Measurements from ENCODE around the gene STARD10.

STARD10 gene

GRCh38 chr11:72793425-72794367 lies at the start of gene STARD10:
Gene STARD10, minus strand, starts transcription at chr11:72794047. Its CDS starts 12,866 bp downstream, at chr11:72781181.
- peak within 1 kb of the TSS; percentile 54 for H3K9ac ChIP-seq (ENCODE audit: low read depth, low read length)
- H3K4me3 ChIP-seq (ENCODE audit: low read depth, low read length) = peak within 1 kb of the TSS; percentile 71
- H3K4me1 ChIP-seq (ENCODE audit: control insufficient read depth, insufficient read depth, low read length) = peaks cover 8% of the 10 kb centered on the region
- H3K36me3 ChIP-seq (ENCODE audit: control insufficient read depth, insufficient read depth, low read length) = no peaks in the 10 kb centered on the region
- no peaks in the 10 kb centered on the region for H3K27me3 ChIP-seq (ENCODE audit: control insufficient read depth, insufficient read depth, low read length)
- H3K9me3 ChIP-seq (ENCODE audit: control insufficient read depth, insufficient read depth, low read length) = no peaks in the 10 kb centered on the region

GRCh38 chr11:72842653-72843330 lies 48.9 kb upstream of the STARD10 start:
- Histone ChIP-seq H3K9ac (ENCODE audit: low read depth, low read length) (no peak overlapping the region), H3K4me1 (ENCODE audit: control insufficient read depth, insufficient read depth, low read length) (no peaks in the 10 kb centered on the region), H3K4me3 (ENCODE audit: low read depth, low read length) (no peak overlapping the region), H3K9me3 (ENCODE audit: control insufficient read depth, insufficient read depth, low read length) (no peaks in the 10 kb centered on the region), H3K27me3 (ENCODE audit: control insufficient read depth, insufficient read depth, low read length) (no peaks in the 10 kb centered on the region), H3K36me3 (ENCODE audit: control insufficient read depth, insufficient read depth, low read length) (no peaks in the 10 kb centered on the region)

GRCh38 chr11:72842126-72842525 lies 48.3 kb upstream of the STARD10 start:
- no peak overlapping the region for H3K9ac ChIP-seq (ENCODE audit: low read depth, low read length)
- H3K4me1 ChIP-seq (ENCODE audit: control insufficient read depth, insufficient read depth, low read length) = no peaks in the 10 kb centered on the region
- H3K27me3 ChIP-seq (ENCODE audit: control insufficient read depth, insufficient read depth, low read length) = no peaks in the 10 kb centered on the region
- no peaks in the 10 kb centered on the region for H3K36me3 ChIP-seq (ENCODE audit: control insufficient read depth, insufficient read depth, low read length)
- no peak overlapping the region for H3K4me3 ChIP-seq (ENCODE audit: low read depth, low read length)
- H3K9me3 ChIP-seq (ENCODE audit: control insufficient read depth, insufficient read depth, low read length) = no peaks in the 10 kb centered on the region

GRCh38 chr11:72841397-72841796 lies 47.5 kb upstream of the STARD10 start:
- no peak overlapping the region for H3K9ac ChIP-seq (ENCODE audit: low read depth, low read length)
- no peaks in the 10 kb centered on the region for H3K27me3 ChIP-seq (ENCODE audit: control insufficient read depth, insufficient read depth, low read length)
- no peak overlapping the region for H3K4me3 ChIP-seq (ENCODE audit: low read depth, low read length)
- no peaks in the 10 kb centered on the region for H3K4me1 ChIP-seq (ENCODE audit: control insufficient read depth, insufficient read depth, low read length)
- H3K9me3 ChIP-seq (ENCODE audit: control insufficient read depth, insufficient read depth, low read length) = no peaks in the 10 kb centered on the region
- no peaks in the 10 kb centered on the region for H3K36me3 ChIP-seq (ENCODE audit: control insufficient read depth, insufficient read depth, low read length)

- Histone ChIP-seq H3K4me3 (ENCODE audit: low read depth, low read length) (no peak overlapping the region), H3K9ac (ENCODE audit: low read depth, low read length) (no peak overlapping the region), H3K4me1 (ENCODE audit: control insufficient read depth, insufficient read depth, low read length) (no peaks in the 10 kb centered on the region), H3K27me3 (ENCODE audit: control insufficient read depth, insufficient read depth, low read length) (no peaks in the 10 kb centered on the region), H3K9me3 (ENCODE audit: control insufficient read depth, insufficient read depth, low read length) (no peaks in the 10 kb centered on the region), H3K36me3 (ENCODE audit: control insufficient read depth, insufficient read depth, low read length) (no peaks in the 10 kb centered on the region)
These were observed 46.9 kb upstream of the STARD10 start for GRCh38 chr11:72840780-72841179.

- H3K4me3 ChIP-seq (ENCODE audit: low read depth, low read length) = no peak overlapping the region
- H3K4me1 ChIP-seq (ENCODE audit: control insufficient read depth, insufficient read depth, low read length) = no peaks in the 10 kb centered on the region
- H3K9ac ChIP-seq (ENCODE audit: low read depth, low read length) = no peak overlapping the region
- H3K36me3 ChIP-seq (ENCODE audit: control insufficient read depth, insufficient read depth, low read length) = no peaks in the 10 kb centered on the region
- H3K27me3 ChIP-seq (ENCODE audit: control insufficient read depth, insufficient read depth, low read length) = no peaks in the 10 kb centered on the region
- no peaks in the 10 kb centered on the region for H3K9me3 ChIP-seq (ENCODE audit: control insufficient read depth, insufficient read depth, low read length)
These were observed 45.0 kb upstream of the STARD10 start for GRCh38 chr11:72838691-72839305.

GRCh38 chr11:72836111-72836510 lies 42.3 kb upstream of the STARD10 start:
- Histone ChIP-seq H3K36me3 (ENCODE audit: control insufficient read depth, insufficient read depth, low read length) (no peaks in the 10 kb centered on the region), H3K9ac (ENCODE audit: low read depth, low read length) (no peak overlapping the region), H3K9me3 (ENCODE audit: control insufficient read depth, insufficient read depth, low read length) (no peaks in the 10 kb centered on the region), H3K4me3 (ENCODE audit: low read depth, low read length) (no peak overlapping the region), H3K27me3 (ENCODE audit: control insufficient read depth, insufficient read depth, low read length) (no peaks in the 10 kb centered on the region), H3K4me1 (ENCODE audit: control insufficient read depth, insufficient read depth, low read length) (no peaks in the 10 kb centered on the region)

- H3K4me3 ChIP-seq (ENCODE audit: low read depth, low read length) = no peak overlapping the region
- no peaks in the 10 kb centered on the region for H3K9me3 ChIP-seq (ENCODE audit: control insufficient read depth, insufficient read depth, low read length)
- no peaks in the 10 kb centered on the region for H3K36me3 ChIP-seq (ENCODE audit: control insufficient read depth, insufficient read depth, low read length)
- H3K9ac ChIP-seq (ENCODE audit: low read depth, low read length) = no peak overlapping the region
- H3K27me3 ChIP-seq (ENCODE audit: control insufficient read depth, insufficient read depth, low read length) = no peaks in the 10 kb centered on the region
- H3K4me1 ChIP-seq (ENCODE audit: control insufficient read depth, insufficient read depth, low read length) = no peaks in the 10 kb centered on the region
These were observed 41.1 kb upstream of the STARD10 start for GRCh38 chr11:72834905-72835304.

GRCh38 chr11:72833811-72834493 lies 40.1 kb upstream of the STARD10 start:
- Histone ChIP-seq H3K27me3 (ENCODE audit: control insufficient read depth, insufficient read depth, low read length) (no peaks in the 10 kb centered on the region), H3K9me3 (ENCODE audit: control insufficient read depth, insufficient read depth, low read length) (no peaks in the 10 kb centered on the region), H3K36me3 (ENCODE audit: control insufficient read depth, insufficient read depth, low read length) (peaks cover 3% of the 10 kb centered on the region), H3K4me1 (ENCODE audit: control insufficient read depth, insufficient read depth, low read length) (no peaks in the 10 kb centered on the region), H3K4me3 (ENCODE audit: low read depth, low read length) (no peak overlapping the region), H3K9ac (ENCODE audit: low read depth, low read length) (no peak overlapping the region)

- Histone ChIP-seq H3K27me3 (ENCODE audit: control insufficient read depth, insufficient read depth, low read length) (no peaks in the 10 kb centered on the region), H3K36me3 (ENCODE audit: control insufficient read depth, insufficient read depth, low read length) (peaks cover 6% of the 10 kb centered on the region), H3K9ac (ENCODE audit: low read depth, low read length) (no peak overlapping the region), H3K4me3 (ENCODE audit: low read depth, low read length) (no peak overlapping the region), H3K4me1 (ENCODE audit: control insufficient read depth, insufficient read depth, low read length) (no peaks in the 10 kb centered on the region), H3K9me3 (ENCODE audit: control insufficient read depth, insufficient read depth, low read length) (no peaks in the 10 kb centered on the region)
These were observed 39.4 kb upstream of the STARD10 start for GRCh38 chr11:72833083-72833733.

Data from iPS-15b (cell line).